H1 (cell line): Measurements from ENCODE around the gene MICALL1. TPM values are rescaled to one million over a fixed set of nuclear protein-coding genes. Genes with fewer than 3 reads are reported as not detected.

Experiments
- CTCF ChIA-PET: fragments of 300-600 bp; sonication (Branson Sonifier 250); formaldehyde crosslinking; loops from one replicate; lab custom pipeline; 2021; ENCODE audit not compliant: partially characterized antibody; lab: Charles Lee
- POLR2A ChIA-PET: fragments of 300-600 bp; sonication (Branson Sonifier 250); formaldehyde crosslinking; loops from one replicate; lab custom pipeline; 2021; ENCODE audit warnings: inconsistent platforms; ENCODE audit not compliant: partially characterized antibody; lab: Charles Lee
- DNase-seq, 2 experiments: peaks; one replicate each; pipeline versions ENCODE4 v3.0.0 to v3.0.0-alpha.2; 2010 to 2022; ENCODE audit warnings: low spot score in 2 of 2, low read depth in 1 of 2, mixed read lengths in 1 of 2
- FAIRE-seq: peaks from 2 replicates; lab custom pipeline; 2011; peaks lifted over from hg19 to GRCh38; lab: Jason Lieb, UNC
- H2AFZ ChIP-seq: 2 replicates; pipeline ENCODE4 v1.8.1; 2012; ENCODE audit warnings: low read length, inconsistent platforms
- H2AK5ac ChIP-seq: 2 replicates; pipeline ENCODE4 v1.6.1; 2013; ENCODE audit warnings: low read depth, low read length
- H2BK120ac ChIP-seq: replicated peaks from 2 replicates; pipeline ENCODE3; 2013; ENCODE audit warnings: low read depth, low read length, inconsistent platforms
- H2BK12ac ChIP-seq: 2 replicates; pipeline ENCODE4 v1.6.1; 2013; ENCODE audit warnings: low read depth, low read length
- H2BK15ac ChIP-seq: 2 replicates; pipeline ENCODE4 v1.6.1; 2013; ENCODE audit warnings: low read length
- H2BK20ac ChIP-seq: 2 replicates; pipeline ENCODE4 v1.6.1; 2013; ENCODE audit warnings: low read length
- H2BK5ac ChIP-seq: 2 replicates; pipeline ENCODE4 v1.6.1; 2013; ENCODE audit warnings: low read depth, low read length
- H3K14ac ChIP-seq: 2 replicates; pipeline ENCODE4 v1.6.1; 2013; ENCODE audit warnings: inconsistent platforms; ENCODE audit not compliant: insufficient read length
- H3K18ac ChIP-seq: 2 replicates; pipeline ENCODE4 v1.6.1; 2013; ENCODE audit warnings: low read length; ENCODE audit errors: extremely low read depth
- H3K23ac ChIP-seq: 2 replicates; pipeline ENCODE4 v1.6.1; 2013; ENCODE audit warnings: inconsistent platforms; ENCODE audit not compliant: insufficient read length
- H3K23me2 ChIP-seq: 2 replicates; pipeline ENCODE4 v1.6.1; 2013; ENCODE audit warnings: low read depth, low read length
- H3K27ac ChIP-seq: 2 replicates; pipeline ENCODE4 v1.6.1; 2011; ENCODE audit warnings: low read depth, low read length, inconsistent platforms
- H3K27me3 ChIP-seq, 4 experiments: replicated peaks in 1 of 4; 1 replicate in 1 of 4; 2 replicates in 3 of 4; pipeline versions ENCODE4 v1.6.1 to v1.8.1; 2011 to 2013; ENCODE audit warnings: low read length in 3 of 4, mild to moderate bottlenecking in 3 of 4, inconsistent platforms in 2 of 4, mixed read lengths in 2 of 4, moderate library complexity in 1 of 4; ENCODE audit not compliant: control insufficient read depth in 3 of 4, insufficient read depth in 3 of 4; ENCODE audit errors: extremely low read depth in 1 of 4
- H3K36me3 ChIP-seq, 4 experiments: 2 replicates each; pipeline versions ENCODE4 v1.6.1 to v1.8.1; 2011 to 2013; ENCODE audit warnings: mild to moderate bottlenecking in 4 of 4, low read length in 3 of 4, moderate library complexity in 2 of 4, control low read depth in 1 of 4, inconsistent platforms in 1 of 4; ENCODE audit not compliant: insufficient read depth in 4 of 4, control insufficient read depth in 2 of 4
- H3K4ac ChIP-seq: replicated peaks from 2 replicates; pipeline ENCODE3; 2013; ENCODE audit warnings: low read length, low read depth, mixed read lengths, inconsistent platforms; ENCODE audit not compliant: insufficient read length
- H3K4me1 ChIP-seq, 4 experiments: replicated peaks in 1 of 4; 1 replicate in 1 of 4; 2 replicates in 3 of 4; pipeline versions ENCODE4 v1.6.1 to v1.8.1; 2011 to 2013; ENCODE audit warnings: low read length in 3 of 4, inconsistent platforms in 2 of 4, mixed read lengths in 1 of 4; ENCODE audit not compliant: insufficient read depth in 4 of 4, control insufficient read depth in 3 of 4
- H3K4me2 ChIP-seq, 2 experiments: 2 replicates each; pipeline versions ENCODE4 v1.6.1 to v1.8.1; 2011 to 2013; ENCODE audit warnings: low read depth in 2 of 2, low read length in 2 of 2, control low read depth in 1 of 2, inconsistent platforms in 1 of 2, mild to moderate bottlenecking in 1 of 2; ENCODE audit not compliant: insufficient read depth in 1 of 2
- H3K4me3 ChIP-seq, 4 experiments: fragments of 200-600, 300-600 bp in 1 of 4; sonication (generic), shearing (Covaris generic), sonication (Bioruptor Twin) in 1 of 4; 2 replicates each; pipeline versions ENCODE4 v1.5.1 to v1.8.1; 2011 to 2016; ENCODE audit warnings: low read length in 4 of 4, low read depth in 3 of 4, control low read depth in 2 of 4, inconsistent platforms in 2 of 4, mild to moderate bottlenecking in 2 of 4, mixed read lengths in 1 of 4, moderate library complexity in 1 of 4; ENCODE audit not compliant: insufficient read depth in 2 of 4; ENCODE audit errors: extremely low read depth in 1 of 4
- H3K56ac ChIP-seq: replicated peaks from 2 replicates; pipeline ENCODE3; 2013; ENCODE audit warnings: low read depth, mild to moderate bottlenecking, mixed read lengths, low read length, inconsistent platforms; ENCODE audit not compliant: insufficient read length
- H3K79me1 ChIP-seq: 2 replicates; pipeline ENCODE4 v1.6.1; 2013; ENCODE audit warnings: low read depth, low read length, control low read depth
- H3K79me2 ChIP-seq, 2 experiments: 2 replicates each; pipeline versions ENCODE4 v1.6.1 to v1.8.1; 2012 to 2013; ENCODE audit warnings: low read length in 2 of 2, mild to moderate bottlenecking in 2 of 2, inconsistent platforms in 1 of 2; ENCODE audit not compliant: insufficient read depth in 2 of 2, control insufficient read depth in 1 of 2
- H3K9ac ChIP-seq, 4 experiments: replicated peaks in 1 of 4; 1 replicate in 1 of 4; 2 replicates in 3 of 4; pipeline versions ENCODE4 v1.6.1 to v1.8.1; 2011 to 2013; ENCODE audit warnings: low read depth in 3 of 4, low read length in 3 of 4, control low read depth in 2 of 4, mild to moderate bottlenecking in 2 of 4, moderate library complexity in 2 of 4, inconsistent platforms in 1 of 4; ENCODE audit errors: extremely low read depth in 1 of 4
- H3K9me3 ChIP-seq, 2 experiments: 2 replicates each; pipeline versions ENCODE4 v1.6.1 to v1.8.1; 2012 to 2013; ENCODE audit warnings: mild to moderate bottlenecking in 2 of 2, moderate library complexity in 2 of 2, control low read depth in 1 of 2, inconsistent platforms in 1 of 2, low read depth in 1 of 2, low read length in 1 of 2, mixed read lengths in 1 of 2; ENCODE audit not compliant: insufficient read depth in 2 of 2
- H4K20me1 ChIP-seq, 2 experiments: replicated peaks in 1 of 2; 2 replicates each; pipeline versions ENCODE3 to v1.8.1; 2011 to 2013; ENCODE audit warnings: inconsistent platforms in 2 of 2, low read length in 2 of 2, mild to moderate bottlenecking in 1 of 2; ENCODE audit not compliant: insufficient read depth in 2 of 2, control insufficient read depth in 1 of 2
- H4K5ac ChIP-seq: 2 replicates; pipeline ENCODE4 v1.6.1; 2013; ENCODE audit warnings: low read length, low read depth, mixed read lengths, inconsistent platforms; ENCODE audit not compliant: insufficient read length
- H4K8ac ChIP-seq: 2 replicates; pipeline ENCODE4 v1.8.0; 2013; ENCODE audit warnings: mild to moderate bottlenecking, moderate library complexity, low read length, inconsistent platforms; ENCODE audit not compliant: insufficient read depth; ENCODE audit errors: extremely low read depth
- H4K91ac ChIP-seq: replicated peaks from 2 replicates; pipeline ENCODE3; 2013; ENCODE audit warnings: low read length, mixed read lengths, inconsistent platforms; ENCODE audit not compliant: insufficient read length
- SAP30 ChIP-seq: fragments of 300-600 bp; sonication (generic); IDR thresholded peaks from 2 replicates; pipeline ENCODE4 v1.7.1; 2012; ENCODE audit warnings: low read length, moderate library complexity, mild to moderate bottlenecking, inconsistent platforms; ENCODE audit not compliant: insufficient read depth, insufficient replicate concordance
- TEAD4 ChIP-seq: IDR thresholded peaks from 2 replicates; pipeline ENCODE4 v1.6.1; 2012; ENCODE audit warnings: low read depth, low read length, inconsistent platforms, mixed read lengths
- WGBS, 2 experiments: shearing (Covaris generic) in 1 of 2; methylation state at CpG; one replicate each; pipeline versions ENCODE4 v1.1.6 to v1.1.7; 2013 to 2015; ENCODE audit warnings: low lambda C conversion rate in 2 of 2, mixed read lengths in 2 of 2, inconsistent platforms in 1 of 2, low coverage in 1 of 2, missing lambda C conversion rate in 1 of 2; ENCODE audit not compliant: insufficient replicate concordance in 2 of 2, insufficient coverage in 1 of 2, insufficient read length in 1 of 2; ENCODE audit errors: extremely low coverage in 1 of 2, missing lambda C conversion rate in 1 of 2; 5-methylcytosine and 5-hydroxymethylcytosine counted together
- polyA plus RNA-seq, 7 experiments: library from polyadenylated mRNA; depleted of rRNA in 3 of 7; stranded (reverse) in 5 of 7; unstranded in 2 of 7; fragments of >200 nt in 5 of 7; fragments of 200-250 nt in 2 of 7; gene quantifications; 1 replicate in 5 of 7; 2 replicates in 1 of 7; 4 replicates in 1 of 7; pipeline versions ENCODE4 v1.2.1 to v1.2.3, GENCODE V29; 2011 to 2013; ENCODE audit warnings: missing spikeins in 2 of 7, mixed read lengths in 2 of 7
- total RNA-seq: library from RNA; stranded (reverse); fragmentation: NEBNext Ultra II Directional; extraction: Animal tissue kit (Norgen Biotek cat#: 25700); gene quantifications from 2 replicates; pipeline ENCODE4 v1.2.1, GENCODE V29; 2021

MICALL1 gene
- total and polyA plus RNA-seq, 2 of the 8 experiments (the other 6 are each of a cell fraction or from before 2014, with no cell fraction given) = 17.7 to 32.1 TPM

DNA sequence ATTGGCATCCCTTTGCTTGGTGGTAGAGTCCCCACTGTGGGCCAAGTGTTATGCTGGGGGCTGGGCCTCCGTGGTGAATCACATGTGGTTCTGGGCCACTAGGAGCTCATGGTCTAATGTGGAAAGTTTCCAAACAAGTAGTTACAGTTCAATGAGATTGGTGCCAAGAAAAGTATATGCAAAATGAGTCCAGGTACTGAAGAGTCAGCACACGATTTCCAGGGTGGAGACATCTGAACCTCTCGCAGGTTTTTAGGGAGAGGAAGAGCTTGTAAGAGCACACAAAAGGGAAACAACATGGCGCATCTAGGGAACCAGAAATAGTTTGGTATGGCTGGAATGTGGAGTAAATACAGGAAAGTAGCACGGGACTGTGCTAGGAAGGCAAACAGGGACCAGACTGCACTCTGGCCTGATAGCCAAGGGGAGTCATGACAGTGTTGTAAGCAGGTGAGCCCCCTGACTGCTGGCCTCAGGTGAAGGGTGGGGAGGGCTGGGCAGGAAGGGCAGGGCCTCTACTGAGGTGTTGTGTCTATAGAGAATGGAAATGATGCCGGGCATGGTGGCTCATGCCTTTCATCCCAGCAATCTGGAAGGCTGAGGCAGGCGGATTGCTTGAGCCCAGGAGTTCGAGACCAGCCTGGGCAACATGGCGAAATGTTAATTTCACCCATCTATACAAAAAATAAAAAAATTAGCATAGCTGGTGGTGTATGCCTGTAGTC lies 60.0 kb downstream of the MICALL1 start:
- Histone ChIP-seq H3K4ac (no peak overlapping the region), H4K5ac (no peak overlapping the region), H3K4me3 (no peak overlapping the region), H2BK5ac (peak overlapping the region; percentile 2; the same call in 1 of the 2 replicates), H3K79me1 (peaks cover 9% of the 10 kb centered on the region), H3K79me2 (0 out of 4 replicates have a peak, but pooled peaks cover 0 to 3% of the 10 kb centered on the region in 2 experiments), H4K91ac (no peak overlapping the region), H3K18ac (no peak overlapping the region), H2AFZ (no peak overlapping the region), H3K23ac (no peak overlapping the region), H4K20me1 (peaks cover 2 to 3% of the 10 kb centered on the region in 2 experiments), H2BK20ac (no peak overlapping the region), H3K27me3 (no peaks in the 10 kb centered on the region), H4K8ac (no peak overlapping the region), H2BK12ac (no peak overlapping the region), H3K9ac (no peak overlapping the region; a peak in 1 of 7 replicates), H2BK120ac (no peak overlapping the region), H3K56ac (no peak overlapping the region), H3K14ac (no peak overlapping the region), H3K9me3 (no peaks in the 10 kb centered on the region), H2AK5ac (no peak overlapping the region), H2BK15ac (no peak overlapping the region), H3K36me3 (peaks cover 9 to 34% (median 21%) of the 10 kb centered on the region in 4 experiments; a peak in 7 of 8 replicates), H3K4me1 (peaks cover 0 to 5% (median 3%) of the 10 kb centered on the region in 4 experiments; a peak in 4 of 7 replicates), H3K23me2 (peaks cover 2% of the 10 kb centered on the region; the same call in 1 of the 2 replicates), H3K27ac (no peak overlapping the region), H3K4me2 (no peak overlapping the region)
- DNase-seq (no peak), FAIRE-seq (no peak)
- TF ChIP-seq TEAD4 (0 out of 2 replicates have a peak, but pooled peaks have one; percentile 21), SAP30 (no peak)
- ChIA-PET CTCF (interaction anchor here (0.9 to 5.3 kb wide), 23 partner anchors 10 to 195 kb away, joined by 3 to 48 read pairs (median 7); partner anchors contain the start of genes C22orf23 and POLR2F), POLR2A (interaction anchor here (0.6 to 1.5 kb wide), 6 partner anchors 10 to 103 kb away, joined by 3 to 5 read pairs (median 3); partner anchors contain the start of genes C22orf23, MICALL1 and POLR2F)
- 92% methylated on average over 9 of the region's 9 CpGs; no CpG with 5 or more reads in 1 of the 2 experiments for WGBS, 2 experiments
